ENCODE results near the gene GNG13.

DNA sequence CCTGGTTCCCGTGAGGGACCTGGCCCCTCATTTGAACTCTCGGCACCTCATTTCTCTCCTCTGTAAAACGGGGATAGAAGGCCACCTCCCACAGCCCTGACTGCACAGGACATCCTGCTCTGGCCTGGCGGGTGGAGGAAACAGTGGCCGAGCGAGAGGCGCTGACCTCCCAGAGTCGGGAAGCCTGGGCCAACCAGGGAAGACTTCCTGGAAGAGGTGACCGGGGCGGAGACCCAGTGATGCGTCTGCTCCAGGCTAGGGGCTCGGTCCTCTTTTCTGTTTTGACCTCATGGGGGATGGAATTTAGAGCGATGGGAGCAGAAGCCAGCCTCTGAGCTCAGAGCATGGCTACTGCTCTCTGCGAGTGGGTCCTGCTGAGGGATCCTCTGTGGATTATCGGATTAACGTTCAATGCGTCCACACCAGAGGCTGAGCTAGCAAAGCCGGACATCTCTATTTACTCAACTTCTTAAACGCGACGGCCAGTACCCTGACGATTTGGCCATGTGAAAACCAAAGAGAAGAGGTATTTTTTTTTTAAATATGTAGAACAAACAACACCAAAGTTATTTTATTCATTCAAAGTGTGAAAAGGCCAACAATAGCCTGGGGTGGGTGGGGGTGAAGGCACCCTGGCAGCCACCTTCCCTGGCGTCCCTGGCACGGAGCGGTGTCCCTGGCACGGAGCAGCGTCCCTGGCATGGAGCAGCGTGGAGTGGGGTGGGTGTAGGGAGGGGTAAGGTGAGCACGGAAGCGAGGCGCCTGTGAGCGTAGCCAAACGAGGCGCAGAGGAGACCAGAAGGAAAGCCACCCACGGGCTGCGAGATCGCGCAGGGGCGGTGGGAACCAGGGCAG is 49.2 kb downstream of the GNG13 start:
- TF ChIP-seq, protein P1, sequence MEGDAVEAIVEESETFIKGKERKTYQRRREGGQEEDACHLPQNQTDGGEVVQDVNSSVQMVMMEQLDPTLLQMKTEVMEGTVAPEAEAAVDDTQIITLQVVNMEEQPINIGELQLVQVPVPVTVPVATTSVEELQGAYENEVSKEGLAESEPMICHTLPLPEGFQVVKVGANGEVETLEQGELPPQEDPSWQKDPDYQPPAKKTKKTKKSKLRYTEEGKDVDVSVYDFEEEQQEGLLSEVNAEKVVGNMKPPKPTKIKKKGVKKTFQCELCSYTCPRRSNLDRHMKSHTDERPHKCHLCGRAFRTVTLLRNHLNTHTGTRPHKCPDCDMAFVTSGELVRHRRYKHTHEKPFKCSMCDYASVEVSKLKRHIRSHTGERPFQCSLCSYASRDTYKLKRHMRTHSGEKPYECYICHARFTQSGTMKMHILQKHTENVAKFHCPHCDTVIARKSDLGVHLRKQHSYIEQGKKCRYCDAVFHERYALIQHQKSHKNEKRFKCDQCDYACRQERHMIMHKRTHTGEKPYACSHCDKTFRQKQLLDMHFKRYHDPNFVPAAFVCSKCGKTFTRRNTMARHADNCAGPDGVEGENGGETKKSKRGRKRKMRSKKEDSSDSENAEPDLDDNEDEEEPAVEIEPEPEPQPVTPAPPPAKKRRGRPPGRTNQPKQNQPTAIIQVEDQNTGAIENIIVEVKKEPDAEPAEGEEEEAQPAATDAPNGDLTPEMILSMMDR (conservative IDR thresholded peaks at IDR 0.05), result no peak
- no peak for TF ChIP-seq ZFX (IDR thresholded peaks at IDR 0.05)

All from C4-2B (cell line).